Smooth muscle cell (in vitro differentiated cells): ENCODE measurements around the gene ATAD3A. TPM values are rescaled to one million over a fixed set of nuclear protein-coding genes. Genes with fewer than 3 reads are reported as not detected.
"Not testable (repeated sequence)": the region's sequence is repeated elsewhere in the genome, so short reads cannot be mapped to it uniquely, and the experiment has no call there.

Experiments used
- DNase-seq: peaks from one replicate; lab custom pipeline; 2025; ENCODE audit not compliant: unreplicated experiment; lab: John Stamatoyannopoulos, UW
- H2AFZ ChIP-seq: fragments of 200-600 bp; sonication (generic); 2 replicates; pipeline ENCODE4 v1.6.0; 2016; ENCODE audit warnings: antibody characterized with exemption, low read depth, mild to moderate bottlenecking
- H3F3A ChIP-seq: fragments of 200-600 bp; sonication (generic); 2 replicates; pipeline ENCODE4 v1.6.0; 2017; ENCODE audit warnings: antibody characterized with exemption, low read depth
- H3K27ac ChIP-seq: fragments of 200-600 bp; sonication (generic); 2 replicates; pipeline ENCODE4 v1.5.1; 2016; ENCODE audit warnings: low read depth, mild to moderate bottlenecking
- H3K27me3 ChIP-seq: fragments of 200-600 bp; sonication (generic); 2 replicates; pipeline ENCODE4 v1.6.1; 2016; ENCODE audit warnings: low read depth, mild to moderate bottlenecking
- H3K36me3 ChIP-seq: fragments of 200-600 bp; sonication (generic); 2 replicates; pipeline ENCODE4 v1.5.1; 2016; ENCODE audit warnings: low read depth
- H3K4me1 ChIP-seq: fragments of 200-600 bp; sonication (generic); 2 replicates; pipeline ENCODE4 v1.5.1; 2016; ENCODE audit warnings: low read depth
- H3K4me2 ChIP-seq: fragments of 200-600 bp; sonication (generic); 2 replicates; pipeline ENCODE4 v1.6.0; 2016; ENCODE audit warnings: mild to moderate bottlenecking
- H3K4me3 ChIP-seq: fragments of 200-600 bp; sonication (generic); 2 replicates; pipeline ENCODE4 v1.5.1; 2016; ENCODE audit warnings: mild to moderate bottlenecking
- H3K79me2 ChIP-seq: fragments of 200-600 bp; sonication (generic); 2 replicates; pipeline ENCODE4 v1.6.0; 2016; ENCODE audit warnings: low read depth, mild to moderate bottlenecking
- H3K9ac ChIP-seq: fragments of 200-600 bp; sonication (generic); 2 replicates; pipeline ENCODE4 v1.6.0; 2016; ENCODE audit warnings: low read depth
- H3K9me3 ChIP-seq: fragments of 200-600 bp; sonication (generic); replicated peaks from 2 replicates; pipeline ENCODE4 v1.5.1; 2016; ENCODE audit warnings: low read depth
- H4K20me1 ChIP-seq: fragments of 200-600 bp; sonication (generic); 2 replicates; pipeline ENCODE4 v1.6.0; 2016; ENCODE audit warnings: low read depth
- CTCF ChIP-seq: fragments of 200-600 bp; sonication (generic); IDR thresholded peaks from 2 replicates; pipeline ENCODE4 v1.5.1; 2017; ENCODE audit warnings: borderline replicate concordance, mild to moderate bottlenecking, antibody characterized with exemption; ENCODE audit not compliant: insufficient read depth, poor library complexity, severe bottlenecking
- WGBS: methylation state at CpG from one replicate; pipeline ENCODE4 v1.1.7; 2016; ENCODE audit warnings: low lambda C conversion rate; 5-methylcytosine and 5-hydroxymethylcytosine counted together
- polyA plus RNA-seq: library from polyadenylated mRNA; unstranded; fragments of >200 nt; fragmentation: Nextera tagmentation; extraction: Ambion mirVana; gene quantifications from 2 replicates; pipeline ENCODE4 v1.2.1, GENCODE V29; 2016
- total RNA-seq: library from RNA; depleted of rRNA; stranded (reverse); fragments of >200 nt; gene quantifications from 2 replicates; pipeline ENCODE4 v1.2.3, GENCODE V29; 2014

ATAD3A gene
- total and polyA plus RNA-seq, 2 experiments from 2014 or later: 14.3 to 58.0 TPM

- H3F3A ChIP-seq: peaks cover 5% of the 10 kb centered on the region
- H2AFZ ChIP-seq: no peak overlapping the region
- H3K36me3 ChIP-seq: no peaks in the 10 kb centered on the region
- peaks cover 92% of the 10 kb centered on the region for H4K20me1 ChIP-seq
- H3K4me1 ChIP-seq: no peaks in the 10 kb centered on the region
- no peaks in the 10 kb centered on the region for H3K9me3 ChIP-seq
- H3K27ac ChIP-seq: peak overlapping the region; percentile 28
- DNase-seq: no peak
- 93% methylated on average over 13 of the region's 13 CpGs for WGBS
- H3K79me2 ChIP-seq: peaks cover 36% of the 10 kb centered on the region
- no peak overlapping the region for H3K4me3 ChIP-seq
- H3K27me3 ChIP-seq: no peaks in the 10 kb centered on the region
- TF ChIP-seq CTCF: no peak
- no peak overlapping the region for H3K9ac ChIP-seq
- no peak overlapping the region for H3K4me2 ChIP-seq
Observed at GRCh38 chr1:1554550-1554925, 42.6 kb downstream of the ATAD3A start.

GRCh38 chr1:1554926-1555915 is 43.3 kb downstream of the ATAD3A start:
- Histone ChIP-seq H3K9me3 (no peaks in the 10 kb centered on the region), H3K4me1 (no peaks in the 10 kb centered on the region), H3K27me3 (no peaks in the 10 kb centered on the region), H2AFZ (no peak overlapping the region), H3K79me2 (peaks cover 38% of the 10 kb centered on the region), H3K27ac (peak overlapping the region; percentile 28), H3K4me2 (no peak overlapping the region), H3F3A (peaks cover 5% of the 10 kb centered on the region), H3K4me3 (no peak overlapping the region), H4K20me1 (peaks cover 97% of the 10 kb centered on the region), H3K9ac (no peak overlapping the region), H3K36me3 (no peaks in the 10 kb centered on the region)
- TF ChIP-seq CTCF: no peak
- no peak for DNase-seq
- WGBS: 81% methylated on average over 31 of the region's 31 CpGs

DNA sequence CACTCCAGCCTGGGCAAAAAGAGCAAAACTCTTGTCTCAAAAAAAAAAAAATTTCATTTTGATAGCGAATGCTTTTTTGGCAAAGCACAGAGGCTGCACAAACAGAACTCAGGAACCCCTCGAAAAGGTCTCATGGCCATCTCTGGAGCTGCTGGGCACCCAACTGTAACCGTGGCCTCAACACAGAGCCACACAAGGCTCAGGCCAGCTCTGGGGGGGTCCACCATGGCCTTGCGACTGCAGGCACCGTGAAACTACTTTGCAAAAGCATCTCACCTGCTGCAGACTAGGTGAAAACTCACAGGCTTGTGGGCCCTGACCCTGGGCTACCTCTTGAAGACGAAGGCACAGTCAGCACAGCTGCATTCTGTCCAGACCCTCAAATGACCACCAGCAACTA is 44.5 kb downstream of the ATAD3A start:
- DNase-seq: no peak
- Histone ChIP-seq H3K4me3 (no peak overlapping the region), H3K79me2 (peaks cover 40% of the 10 kb centered on the region), H2AFZ (no peak overlapping the region), H3K27ac (no peak overlapping the region), H3K27me3 (no peaks in the 10 kb centered on the region), H3K9me3 (no peaks in the 10 kb centered on the region), H4K20me1 (peaks cover 96% of the 10 kb centered on the region), H3K4me2 (no peak overlapping the region), H3K9ac (no peak overlapping the region), H3F3A (peaks cover 5% of the 10 kb centered on the region), H3K36me3 (no peaks in the 10 kb centered on the region), H3K4me1 (no peaks in the 10 kb centered on the region)
- no peak for TF ChIP-seq CTCF
- 97% methylated on average over 6 of the region's 6 CpGs for WGBS

- Histone ChIP-seq H3K79me2 (peaks cover 36% of the 10 kb centered on the region), H4K20me1 (peaks cover 95% of the 10 kb centered on the region)
- H3K9ac ChIP-seq, H3K27me3 ChIP-seq, H3K27ac ChIP-seq, H2AFZ ChIP-seq, H3F3A ChIP-seq, H3K36me3 ChIP-seq, H3K4me1 ChIP-seq, DNase-seq, H3K4me2 ChIP-seq, H3K9me3 ChIP-seq, H3K4me3 ChIP-seq: not testable (repeated sequence)
- 96% methylated on average over 11 of the region's 11 CpGs for WGBS
Observed at GRCh38 chr1:1556961-1557360, 45.0 kb downstream of the ATAD3A start.

DNA sequence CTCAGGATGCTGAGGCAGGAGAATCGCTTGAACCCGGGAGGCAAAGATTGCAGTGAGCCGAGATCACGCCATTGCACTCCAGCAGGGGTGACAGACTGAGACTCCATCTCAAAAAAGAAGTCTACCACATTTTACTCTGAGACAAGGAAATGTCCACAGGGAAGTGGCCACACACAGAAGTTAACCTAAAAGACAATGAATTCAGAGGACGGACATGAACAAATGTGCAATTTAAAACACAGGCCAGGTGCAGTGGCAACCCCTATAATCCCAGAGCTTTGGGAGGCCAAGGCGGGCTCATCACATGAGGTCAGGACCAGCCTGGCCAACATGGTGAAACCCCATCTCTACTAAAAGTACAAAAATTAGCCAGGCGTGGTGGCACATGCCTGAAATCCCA is 45.7 kb downstream of the ATAD3A start:
- H3K4me3 ChIP-seq, H3K4me2 ChIP-seq, H3K27me3 ChIP-seq, H3K27ac ChIP-seq, H3K36me3 ChIP-seq, H3K4me1 ChIP-seq, H3K9me3 ChIP-seq, DNase-seq, H2AFZ ChIP-seq, H3F3A ChIP-seq, H3K9ac ChIP-seq: not testable (repeated sequence)
- 97% methylated on average over 7 of the region's 7 CpGs for WGBS
- H4K20me1 ChIP-seq: peaks cover 95% of the 10 kb centered on the region
- peaks cover 33% of the 10 kb centered on the region for H3K79me2 ChIP-seq
